Measurements from ENCODE around the gene RCAN2.

The RCAN2 gene

GRCh38 chr6:46456297-46456696 is 35.0 kb downstream of the RCAN2 start:
- no peak for ATAC-seq
- no peak for TF ChIP-seq ZNF565 (CRISPR knock-in tag; conservative IDR thresholded peaks at IDR 0.05; ENCODE audit: low read depth)
- TF ChIP-seq ZC3H10 (CRISPR knock-in tag; IDR thresholded peaks at IDR 0.05), result no peak
- no peak for TF ChIP-seq PPARA (CRISPR knock-in tag; IDR thresholded peaks at IDR 0.05; ENCODE audit: borderline replicate concordance)
- TF ChIP-seq OSR1 (CRISPR knock-in tag; IDR thresholded peaks at IDR 0.05), result no peak

DNA sequence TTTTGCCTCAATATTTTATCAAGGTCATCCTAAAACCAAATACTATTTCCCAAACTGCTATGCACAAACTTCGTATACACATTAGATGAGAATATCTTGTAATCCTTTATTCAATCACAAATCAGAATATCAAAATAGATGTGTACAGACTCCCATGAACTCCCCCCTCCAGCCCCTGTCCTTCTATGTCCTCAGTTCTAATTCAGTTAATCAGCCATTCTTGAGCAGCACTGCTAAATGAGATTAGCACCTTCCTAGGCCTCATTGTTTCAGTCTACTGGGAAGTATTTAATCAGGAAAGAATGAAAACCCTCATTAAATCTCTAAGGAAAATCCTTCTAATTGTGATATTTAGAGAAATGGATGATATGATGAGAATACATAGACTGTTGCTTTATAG is 36.6 kb downstream of the RCAN2 start:
- no peak for TF ChIP-seq ISL1 (CRISPR knock-in tag; IDR thresholded peaks at IDR 0.05)
- no peak for TF ChIP-seq BACH2 (CRISPR knock-in tag; IDR thresholded peaks at IDR 0.05; ENCODE audit: borderline replicate concordance)
- TF ChIP-seq ARNTL (CRISPR knock-in tag; IDR thresholded peaks at IDR 0.05; ENCODE audit: borderline replicate concordance, low read depth), result no peak
- no peak for TF ChIP-seq ZFP30 (CRISPR knock-in tag; IDR thresholded peaks at IDR 0.05)
- no peak for TF ChIP-seq POU6F1 (CRISPR knock-in tag; IDR thresholded peaks at IDR 0.05; ENCODE audit: borderline replicate concordance, low read depth)
- TF ChIP-seq ZNF565 (CRISPR knock-in tag; conservative IDR thresholded peaks at IDR 0.05; ENCODE audit: low read depth), result no peak
- no peak for TF ChIP-seq GLIS3 (CRISPR knock-in tag; IDR thresholded peaks at IDR 0.05)
- no peak for TF ChIP-seq TSHZ2 (CRISPR knock-in tag; IDR thresholded peaks at IDR 0.05)
- no peak for TF ChIP-seq SNAI2 (CRISPR knock-in tag; IDR thresholded peaks at IDR 0.05)
- no peak for TF ChIP-seq CREB5 (CRISPR knock-in tag; IDR thresholded peaks at IDR 0.05; ENCODE audit: low read depth)
- TF ChIP-seq CSRNP3 (CRISPR knock-in tag; IDR thresholded peaks at IDR 0.05), result no peak
- TF ChIP-seq ESRRG (CRISPR knock-in tag; IDR thresholded peaks at IDR 0.05), result no peak
- no peak for TF ChIP-seq RARB (CRISPR knock-in tag; IDR thresholded peaks at IDR 0.05)
- no peak for TF ChIP-seq ZNF8 (CRISPR knock-in tag; IDR thresholded peaks at IDR 0.05)
- TF ChIP-seq TCF4 (CRISPR knock-in tag; IDR thresholded peaks at IDR 0.05; ENCODE audit: borderline replicate concordance), result no peak
- ATAC-seq, result no peak

DNA sequence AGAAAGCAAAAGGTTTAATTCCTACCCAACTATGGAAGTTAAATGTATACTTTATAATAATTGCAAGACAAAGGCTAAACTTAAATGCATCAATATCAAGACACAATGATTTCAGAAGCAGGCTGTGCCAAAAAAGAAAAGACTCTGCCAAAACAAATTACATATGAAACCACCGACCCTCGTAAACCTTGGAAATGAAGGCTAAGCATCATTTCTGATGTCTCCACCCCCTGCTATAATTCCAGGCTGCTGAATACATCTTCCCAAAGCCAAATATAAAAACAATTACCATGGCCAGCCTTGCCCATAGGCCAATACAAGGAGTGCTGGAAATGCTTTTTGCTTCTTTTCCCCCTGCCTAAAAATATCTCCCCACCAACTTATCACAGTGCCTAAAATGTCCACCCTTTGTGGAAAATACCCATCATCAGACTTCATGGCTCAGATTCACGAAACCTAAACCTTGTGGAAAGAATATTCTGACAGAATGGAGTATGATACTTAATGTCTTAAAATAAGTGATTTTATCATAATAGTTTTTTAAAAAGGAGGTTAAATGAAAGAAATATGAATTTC is 37.4 kb downstream of the RCAN2 start:
- no peak for ATAC-seq
- TF ChIP-seq TSHZ2 (CRISPR knock-in tag; IDR thresholded peaks at IDR 0.05) (no peak), GLIS3 (CRISPR knock-in tag; IDR thresholded peaks at IDR 0.05) (no peak), ZFP3 (CRISPR knock-in tag; IDR thresholded peaks at IDR 0.05) (no peak), ZNF70 (CRISPR knock-in tag; IDR thresholded peaks at IDR 0.05) (no peak), ZC3H10 (CRISPR knock-in tag; IDR thresholded peaks at IDR 0.05) (no peak), PPARA (CRISPR knock-in tag; IDR thresholded peaks at IDR 0.05; ENCODE audit: borderline replicate concordance) (no peak), ZNF8 (CRISPR knock-in tag; IDR thresholded peaks at IDR 0.05) (no peak), CSDC2 (CRISPR knock-in tag; IDR thresholded peaks at IDR 0.05) (no peak), TCF4 (CRISPR knock-in tag; IDR thresholded peaks at IDR 0.05; ENCODE audit: borderline replicate concordance) (no peak)

All from SK-N-SH treated with all-trans-retinoic acid at 6 μM for 48 hours (cell line).